ENCODE measurements around the gene OCA2. TPM values are rescaled to one million over a fixed set of nuclear protein-coding genes. Genes with fewer than 3 reads are reported as not detected.

Gene OCA2
- total RNA-seq, 2 donors from 2014 or later = 3.7 TPM; not detected in 1

- H3K4me3 ChIP-seq = no peak overlapping the region
- peaks cover 0 to 3% of the 10 kb centered on the region in 2 donors for H3K36me3 ChIP-seq
- no peaks in the 10 kb centered on the region for H3K9me3 ChIP-seq
- no peak overlapping the region for H3K27ac ChIP-seq
- no peaks in the 10 kb centered on the region for H3K27me3 ChIP-seq (replicated peaks; ENCODE audit: insufficient read depth)
- no peak for DNase-seq (ENCODE audit: low spot score)
- WGBS = 92% methylated on average over 11 of the region's 11 CpGs
- intact Hi-C loops (cut with DNase I) = no loop called here
- TF ChIP-seq CTCF (IDR thresholded peaks at IDR 0.05) (no peak), POLR2AphosphoS5 (IDR thresholded peaks at IDR 0.05) (no peak), POLR2A (IDR thresholded peaks at IDR 0.05) (no peak)
- H3K4me1 ChIP-seq (replicated peaks) = no peaks in the 10 kb centered on the region
Observed at GRCh38 chr15:28118083-28118482, 19.0 kb upstream of the OCA2 start.

DNA sequence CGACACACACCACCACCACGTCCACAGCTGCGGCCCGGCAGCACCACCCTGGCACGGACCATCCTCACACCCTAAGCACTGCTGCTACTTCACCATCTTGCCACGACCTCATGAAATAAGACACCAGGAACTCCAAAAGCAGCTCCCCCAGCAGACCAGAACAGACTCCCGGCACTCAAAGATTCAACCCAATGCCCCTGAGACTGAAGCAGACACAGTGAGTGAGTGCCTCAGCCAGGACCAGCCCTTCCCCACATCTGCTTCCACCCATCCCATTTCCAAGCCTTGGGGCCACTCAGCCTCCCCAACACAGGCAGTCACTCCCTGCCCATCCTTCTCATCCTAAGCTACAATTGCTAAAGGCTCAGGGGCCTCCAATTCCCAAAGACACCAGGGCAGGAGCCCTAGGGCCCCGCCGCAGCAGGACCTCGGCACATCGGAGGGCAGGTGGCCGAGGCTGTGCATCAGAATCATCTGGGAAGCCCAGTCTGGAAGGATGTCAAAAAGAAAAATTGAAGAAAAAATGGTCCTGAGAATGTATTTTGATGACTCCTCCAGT is 18.4 kb upstream of the OCA2 start:
- H3K9me3 ChIP-seq = no peaks in the 10 kb centered on the region
- H3K4me3 ChIP-seq = no peak overlapping the region
- intact Hi-C loops (cut with DNase I) = no loop called here
- WGBS = 90% methylated on average over 12 of the region's 12 CpGs
- DNase-seq (ENCODE audit: low spot score) = no peak
- no peak overlapping the region for H3K27ac ChIP-seq
- H3K4me1 ChIP-seq (replicated peaks) = no peaks in the 10 kb centered on the region
- no peaks in the 10 kb centered on the region for H3K27me3 ChIP-seq (replicated peaks; ENCODE audit: insufficient read depth)
- TF ChIP-seq POLR2AphosphoS5 (IDR thresholded peaks at IDR 0.05) = no peak
- TF ChIP-seq CTCF (IDR thresholded peaks at IDR 0.05) = no peak
- no peak for TF ChIP-seq POLR2A (IDR thresholded peaks at IDR 0.05)
- H3K36me3 ChIP-seq = peaks cover 0 to 3% of the 10 kb centered on the region in 2 donors

DNA sequence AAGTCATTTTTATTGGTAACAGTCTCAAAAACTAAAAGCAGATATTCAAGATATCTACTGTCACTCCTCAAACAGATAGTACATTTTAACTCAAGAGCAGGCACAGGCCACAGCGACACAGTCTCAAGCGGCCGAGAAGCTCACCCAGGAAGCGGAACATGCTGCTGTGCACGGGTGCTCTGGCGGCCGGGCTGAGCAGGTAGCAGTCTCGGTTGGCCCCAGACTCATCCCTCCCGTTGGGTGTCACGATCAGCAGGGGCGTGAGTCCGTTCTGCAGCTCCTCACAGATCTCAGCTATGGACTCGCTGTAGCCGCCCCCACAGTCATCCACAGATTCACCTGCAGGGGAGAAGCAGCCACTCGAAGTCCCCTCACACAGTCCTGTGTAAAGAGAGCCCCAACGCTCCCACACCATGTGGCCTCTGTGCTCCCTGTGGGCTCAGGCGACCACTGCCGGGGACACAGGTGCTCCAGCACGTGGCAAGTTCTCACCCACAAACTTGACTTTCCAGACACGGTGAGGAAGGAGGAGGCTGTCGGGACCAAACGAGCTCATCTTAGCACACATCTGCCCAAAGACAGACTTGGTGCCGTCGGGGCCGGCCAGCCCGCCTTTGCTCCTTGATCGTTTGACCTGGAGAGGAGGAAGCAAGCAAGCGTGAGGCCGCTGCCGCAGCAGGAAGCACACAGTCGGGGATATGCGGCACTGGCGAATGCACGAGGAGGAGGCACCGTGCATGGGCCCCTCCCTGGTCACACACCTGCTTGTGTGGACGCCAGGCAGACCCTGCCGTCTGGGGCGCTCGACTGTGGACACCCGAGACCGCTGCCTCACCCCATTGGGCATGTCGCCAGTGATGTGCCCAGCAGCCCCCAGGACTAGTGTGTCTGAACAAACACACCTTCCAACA is 17.7 kb upstream of the OCA2 start:
- intact Hi-C loops (cut with DNase I) = no loop called here
- Histone ChIP-seq H3K4me3 (no peak overlapping the region), H3K4me1 (replicated peaks) (no peaks in the 10 kb centered on the region), H3K9me3 (no peaks in the 10 kb centered on the region), H3K27me3 (replicated peaks; ENCODE audit: insufficient read depth) (no peaks in the 10 kb centered on the region), H3K27ac (no peak overlapping the region), H3K36me3 (peaks cover 0 to 7% of the 10 kb centered on the region in 2 donors)
- DNase-seq (ENCODE audit: low spot score) = no peak
- TF ChIP-seq CTCF (IDR thresholded peaks at IDR 0.05) (no peak), POLR2AphosphoS5 (IDR thresholded peaks at IDR 0.05) (no peak), POLR2A (IDR thresholded peaks at IDR 0.05) (no peak)
- 92% methylated on average over 36 of the region's 42 CpGs for WGBS

DNA sequence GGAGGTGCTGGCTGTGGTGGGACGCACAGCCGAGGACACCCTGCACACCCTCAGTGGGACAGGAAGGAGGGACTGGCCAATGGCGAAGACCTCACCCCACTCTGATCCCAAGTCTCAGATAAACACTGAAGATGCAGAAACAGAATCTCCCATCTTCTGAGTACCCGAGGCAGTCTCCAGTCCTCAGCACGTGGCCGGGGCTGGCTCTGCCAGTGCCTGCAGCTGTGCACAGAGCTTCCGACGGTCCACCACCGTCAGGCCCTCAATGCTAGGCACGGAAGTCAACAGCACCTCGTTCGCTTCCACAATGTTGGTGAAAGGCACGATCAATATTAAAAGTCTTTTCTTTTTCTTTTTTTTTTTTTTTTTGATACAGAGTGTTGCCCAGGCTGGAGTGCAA is 16.8 kb upstream of the OCA2 start:
- no peaks in the 10 kb centered on the region for H3K9me3 ChIP-seq
- no peak for TF ChIP-seq CTCF (IDR thresholded peaks at IDR 0.05)
- 89% methylated on average over 13 of the region's 13 CpGs for WGBS
- H3K4me3 ChIP-seq = no peak overlapping the region
- H3K27me3 ChIP-seq (replicated peaks; ENCODE audit: insufficient read depth) = no peaks in the 10 kb centered on the region
- no peak overlapping the region for H3K27ac ChIP-seq
- no peak for DNase-seq (ENCODE audit: low spot score)
- intact Hi-C loops (cut with DNase I) = no loop called here
- no peaks in the 10 kb centered on the region for H3K4me1 ChIP-seq (replicated peaks)
- peaks cover 0 to 9% of the 10 kb centered on the region in 2 donors for H3K36me3 ChIP-seq

All from prostate gland (tissue), 2 donors.